ENCODE measurements around the gene AKAP14.
"Not testable (repeated sequence)": the region's sequence is repeated elsewhere in the genome, so short reads cannot be mapped to it uniquely, and the experiment has no call there.

AKAP14 gene

GRCh38 chrX:119895843-119896326 lies at the start of gene AKAP14:
AKAP14 (plus strand) TSS chrX:119895893; CDS start chrX:119903224, 7,331 bp downstream.
- no peak for DNase-seq

- DNase-seq: peak; percentile 95
Observed at GRCh38 chrX:119852382-119853353, 43.0 kb upstream of the AKAP14 start, which contains the start of gene UPF3B. UPF3B (minus strand) TSS chrX:119852963; CDS start chrX:119852928, 35 bp downstream.

- no peak for DNase-seq
Observed at GRCh38 chrX:119853444-119853843, 42.2 kb upstream of the AKAP14 start.

- DNase-seq: no peak
Observed at GRCh38 chrX:119870626-119871131, 25.0 kb upstream of the AKAP14 start.

GRCh38 chrX:119871245-119871598 lies 24.5 kb upstream of the AKAP14 start:
- no peak for DNase-seq

- DNase-seq: peak; percentile 86
Observed at GRCh38 chrX:119871599-119872395, 23.9 kb upstream of the AKAP14 start, which contains the start of the genes NDUFA1 and RNF113A. NDUFA1 (plus strand) TSS chrX:119871832; CDS start chrX:119871912, 80 bp downstream. RNF113A (minus strand) TSS chrX:119871733; CDS start chrX:119871613, 120 bp downstream.

- no peak for DNase-seq
Observed at GRCh38 chrX:119878740-119879139, 17.0 kb upstream of the AKAP14 start.

- no peak for DNase-seq
Observed at GRCh38 chrX:119880076-119880475, 15.6 kb upstream of the AKAP14 start.

- DNase-seq: no peak
Observed at GRCh38 chrX:119880552-119881437, 14.9 kb upstream of the AKAP14 start.

GRCh38 chrX:119885554-119886428 lies 9.9 kb upstream of the AKAP14 start:
- no peak for DNase-seq

- peak; percentile 50 for DNase-seq
Observed at GRCh38 chrX:119887721-119888425, 7.8 kb upstream of the AKAP14 start.

- not testable (repeated sequence) for DNase-seq
Observed at GRCh38 chrX:119890626-119891025, 5.1 kb upstream of the AKAP14 start.

- not testable (repeated sequence) for DNase-seq
Observed at GRCh38 chrX:119891961-119892692, 3.6 kb upstream of the AKAP14 start.

- DNase-seq: no peak
Observed at GRCh38 chrX:119899125-119899524, 3.4 kb downstream of the AKAP14 start.

GRCh38 chrX:119900976-119901375 lies 5.3 kb downstream of the AKAP14 start:
- DNase-seq: no peak

- DNase-seq: no peak
Observed at GRCh38 chrX:119916310-119916709, 20.6 kb downstream of the AKAP14 start.

- no peak for DNase-seq
Observed at GRCh38 chrX:119917877-119918276, 22.2 kb downstream of the AKAP14 start.

GRCh38 chrX:119919835-119920585 lies 24.3 kb downstream of the AKAP14 start:
- no peak for DNase-seq

GRCh38 chrX:119922391-119922790 lies 26.7 kb downstream of the AKAP14 start:
- DNase-seq: not testable (repeated sequence)

All from left hindlimb (tissue), 1 donor.